Fibroblast of skin of back (primary cell): ENCODE measurements around the gene TPRG1. TPM values are rescaled to one million over a fixed set of nuclear protein-coding genes. Genes with fewer than 3 reads are reported as not detected.
A peak's percentile ranks its signal among the peaks of the same experiment; 100 is the strongest.

Experiments
- DNase-seq: peaks from one replicate; pipeline ENCODE4 v3.0.0-alpha.2; 2013
- polyA plus RNA-seq, 2 experiments: library from polyadenylated mRNA; unstranded; fragments of 120-200 nt; gene quantifications; one replicate each; pipeline ENCODE4 v1.2.1, GENCODE V29; 2013; ENCODE audit not compliant: insufficient read length in 2 of 2

Gene TPRG1, protein sequence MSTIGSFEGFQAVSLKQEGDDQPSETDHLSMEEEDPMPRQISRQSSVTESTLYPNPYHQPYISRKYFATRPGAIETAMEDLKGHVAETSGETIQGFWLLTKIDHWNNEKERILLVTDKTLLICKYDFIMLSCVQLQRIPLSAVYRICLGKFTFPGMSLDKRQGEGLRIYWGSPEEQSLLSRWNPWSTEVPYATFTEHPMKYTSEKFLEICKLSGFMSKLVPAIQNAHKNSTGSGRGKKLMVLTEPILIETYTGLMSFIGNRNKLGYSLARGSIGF
- polyA plus RNA-seq (2013, experiment 1 of 2; ENCODE audit: insufficient read length), result 0.44 TPM
- polyA plus RNA-seq (2013, experiment 2 of 2; ENCODE audit: insufficient read length), result 0.79 TPM

DNA sequence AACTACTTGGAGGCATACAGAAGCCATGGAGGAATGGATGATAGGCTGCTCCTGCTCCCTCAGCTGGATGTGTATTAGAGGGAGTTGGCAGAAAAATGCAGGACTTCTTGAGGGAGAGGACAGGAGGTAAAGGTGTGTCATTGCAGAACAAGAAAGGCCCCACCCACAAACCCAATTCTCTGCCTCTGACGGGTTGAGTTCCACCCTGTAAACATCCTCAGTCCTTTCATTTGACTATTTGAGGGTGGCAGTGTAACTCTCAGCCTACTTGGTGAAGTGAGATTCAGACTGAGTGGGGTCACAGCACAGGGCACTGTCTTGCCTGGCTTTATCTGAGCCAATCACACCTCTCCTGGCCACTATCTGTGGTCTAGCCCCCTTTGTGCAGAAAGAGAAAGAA lies at the start of gene TPRG1:
TPRG1 (plus strand) TSS at position 265 of the 400 bp plus-strand sequence. CDS start 35,414 bp downstream, outside the sequence.
- DNase-seq, result no peak

DNA sequence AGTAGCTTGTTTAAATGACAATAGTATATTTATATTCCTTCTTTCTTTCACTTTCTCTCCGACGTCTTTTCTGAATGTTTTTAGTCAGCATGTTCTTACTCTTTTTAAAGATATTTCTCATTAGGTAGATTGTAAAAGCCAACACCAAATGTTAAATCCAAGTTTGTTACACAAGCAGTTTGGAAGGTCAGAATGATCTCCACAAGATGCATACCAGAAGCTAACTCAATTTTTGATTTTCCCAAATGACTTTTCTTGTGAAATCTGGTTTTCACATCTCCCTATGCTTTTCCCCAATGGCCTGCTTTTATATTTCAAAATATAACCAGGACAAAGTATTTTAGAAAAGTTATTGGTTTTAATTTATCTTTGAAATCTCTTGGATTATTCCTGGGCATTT lies 49.7 kb upstream of the TPRG1 start:
- no peak for DNase-seq

DNA sequence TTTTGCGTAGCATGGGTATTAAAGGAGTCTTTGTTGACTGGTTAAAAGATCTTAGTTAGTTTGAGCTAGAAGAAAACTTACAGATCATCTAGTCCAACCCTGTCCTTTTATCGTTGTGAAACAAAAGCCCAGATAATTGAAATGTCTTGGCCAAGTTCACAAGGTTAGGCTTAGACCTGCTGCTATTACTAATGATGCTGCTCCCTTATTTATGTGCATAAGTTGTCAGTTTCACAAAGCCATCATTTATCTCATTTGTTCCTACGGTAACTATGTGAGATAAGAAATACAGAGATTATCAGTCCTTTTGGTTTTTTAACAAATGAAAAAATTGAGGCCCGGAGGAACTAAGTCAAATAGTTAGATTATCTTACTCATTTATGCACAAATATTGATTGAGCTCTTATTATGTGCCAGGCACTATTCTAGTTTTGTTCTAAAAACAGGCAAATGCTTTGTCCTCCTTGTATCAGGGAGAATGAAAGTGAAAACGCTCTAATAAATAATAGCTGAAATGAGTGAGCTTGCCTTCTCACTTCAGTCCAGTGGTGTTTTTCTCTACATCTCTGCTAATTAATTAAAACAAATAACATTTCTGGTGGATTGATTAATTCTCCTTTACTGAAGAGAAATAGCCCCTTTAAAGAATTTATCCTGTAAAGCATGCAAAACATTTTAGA lies 49.1 kb upstream of the TPRG1 start:
- DNase-seq, result no peak

DNA sequence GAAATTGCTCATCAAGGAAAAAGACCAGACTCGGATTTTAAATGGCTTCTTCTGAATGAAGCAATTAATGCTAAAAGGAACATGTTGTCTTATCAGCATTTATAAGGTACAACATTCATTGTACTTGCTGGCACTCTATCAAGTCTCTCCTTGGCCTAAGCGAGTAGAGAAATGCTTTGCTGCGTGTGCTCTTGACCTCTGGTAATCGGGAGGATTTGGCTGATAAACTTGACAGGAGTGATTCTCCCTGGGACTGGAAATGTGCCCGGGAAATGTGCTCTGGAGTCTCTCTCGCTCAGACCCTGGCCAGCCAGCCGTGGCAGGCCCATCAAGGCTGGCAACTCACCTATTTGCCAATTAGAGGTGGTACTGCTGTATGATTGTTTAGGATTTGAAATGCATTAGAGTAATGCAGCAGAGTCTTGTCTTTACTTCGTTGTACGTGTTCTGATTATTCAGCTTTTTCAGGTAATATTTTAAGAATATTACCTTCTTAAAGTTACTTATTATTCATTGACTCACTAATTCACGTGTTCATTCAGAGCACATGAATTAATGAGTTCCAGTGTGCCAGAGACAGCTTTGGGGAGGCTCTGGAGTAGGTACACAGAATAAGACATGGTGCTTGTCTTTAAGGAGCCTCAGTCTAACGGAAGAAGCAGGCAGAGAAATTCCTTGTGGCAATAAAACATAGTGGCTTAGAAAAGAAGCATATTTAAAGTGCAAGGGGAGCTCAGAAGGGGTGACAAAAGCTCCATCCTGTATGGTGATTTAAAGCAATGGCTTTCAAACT lies 48.0 kb upstream of the TPRG1 start:
- DNase-seq, result no peak

DNA sequence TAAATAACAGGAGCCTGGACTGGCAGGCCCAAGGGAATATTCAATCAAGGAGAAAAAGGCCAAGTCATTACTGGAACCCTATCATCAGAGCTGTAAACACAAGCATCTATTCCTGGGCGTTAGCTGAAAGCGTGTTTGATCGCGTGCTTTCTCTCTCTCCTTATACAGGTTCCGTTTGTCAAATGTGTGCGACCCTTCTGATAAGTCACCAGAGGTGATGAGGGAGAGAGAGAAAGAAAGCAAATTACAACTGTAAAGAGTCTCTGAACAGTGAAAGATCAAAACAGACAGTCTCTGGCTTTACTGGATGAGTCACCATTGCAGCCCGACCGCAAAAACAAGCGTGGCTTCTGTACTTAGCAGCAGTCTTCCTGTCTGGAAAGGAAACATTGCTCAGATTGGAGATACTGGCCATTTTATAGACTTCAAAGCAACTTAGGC lies 39.5 kb upstream of the TPRG1 start:
- peak; percentile 85 for DNase-seq

DNA sequence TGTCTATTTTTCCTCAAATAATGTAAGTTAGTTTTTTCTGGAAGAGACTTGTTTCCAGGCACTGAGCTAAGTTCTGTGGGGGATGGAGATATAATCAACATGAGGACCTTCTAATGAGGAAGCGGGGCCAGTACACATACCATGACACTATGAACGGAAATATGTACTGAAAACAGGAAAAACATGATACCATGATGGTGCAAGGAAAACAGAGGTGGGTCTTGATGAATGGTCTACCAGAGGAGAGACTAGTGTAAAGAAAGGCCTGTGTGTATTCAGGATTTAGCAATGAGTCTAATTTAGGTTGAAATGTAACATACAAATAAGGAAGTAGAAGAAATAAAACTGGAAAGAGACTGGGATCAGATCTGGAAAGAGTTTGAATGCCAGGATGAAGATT lies 38.9 kb upstream of the TPRG1 start:
- DNase-seq, result no peak

DNA sequence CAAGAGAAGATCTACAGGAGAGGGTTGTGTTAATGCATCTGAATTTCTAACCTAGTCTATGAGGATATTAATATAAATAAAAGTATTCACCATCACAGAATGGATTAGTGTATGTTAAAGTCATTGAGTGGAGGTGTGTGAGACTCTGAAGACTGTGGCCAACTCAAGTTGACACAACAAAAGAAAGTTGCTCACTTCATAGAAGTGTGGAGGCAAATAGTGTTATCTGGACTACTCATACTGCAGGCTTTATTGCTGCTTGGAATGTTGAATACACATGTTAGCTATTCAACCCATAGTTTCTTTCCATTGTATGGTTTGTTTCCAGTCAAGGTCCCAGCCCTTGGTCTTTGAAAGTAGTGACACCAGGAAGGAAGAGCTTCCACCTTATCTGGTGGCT lies 38.0 kb upstream of the TPRG1 start:
- DNase-seq, result no peak

DNA sequence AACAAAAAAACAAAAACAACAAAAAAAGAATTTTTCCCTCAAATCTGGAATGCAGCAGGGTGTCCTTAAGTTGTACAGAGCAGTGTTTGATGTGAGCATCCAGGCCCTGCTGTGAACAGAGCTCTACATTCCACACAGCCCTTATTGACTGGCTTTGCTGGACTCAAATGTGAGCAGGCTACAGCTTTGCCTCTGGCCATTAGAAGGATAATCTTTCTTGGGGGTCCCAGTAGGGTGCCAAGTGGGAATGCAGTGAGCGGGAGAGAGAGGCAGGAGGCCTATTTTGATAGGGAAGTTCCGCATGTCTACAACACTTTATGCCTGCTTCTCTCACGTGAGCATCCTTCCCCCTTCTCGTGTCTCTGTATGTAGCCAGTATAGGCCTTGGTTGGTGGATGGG lies 34.4 kb upstream of the TPRG1 start:
- DNase-seq, result no peak

DNA sequence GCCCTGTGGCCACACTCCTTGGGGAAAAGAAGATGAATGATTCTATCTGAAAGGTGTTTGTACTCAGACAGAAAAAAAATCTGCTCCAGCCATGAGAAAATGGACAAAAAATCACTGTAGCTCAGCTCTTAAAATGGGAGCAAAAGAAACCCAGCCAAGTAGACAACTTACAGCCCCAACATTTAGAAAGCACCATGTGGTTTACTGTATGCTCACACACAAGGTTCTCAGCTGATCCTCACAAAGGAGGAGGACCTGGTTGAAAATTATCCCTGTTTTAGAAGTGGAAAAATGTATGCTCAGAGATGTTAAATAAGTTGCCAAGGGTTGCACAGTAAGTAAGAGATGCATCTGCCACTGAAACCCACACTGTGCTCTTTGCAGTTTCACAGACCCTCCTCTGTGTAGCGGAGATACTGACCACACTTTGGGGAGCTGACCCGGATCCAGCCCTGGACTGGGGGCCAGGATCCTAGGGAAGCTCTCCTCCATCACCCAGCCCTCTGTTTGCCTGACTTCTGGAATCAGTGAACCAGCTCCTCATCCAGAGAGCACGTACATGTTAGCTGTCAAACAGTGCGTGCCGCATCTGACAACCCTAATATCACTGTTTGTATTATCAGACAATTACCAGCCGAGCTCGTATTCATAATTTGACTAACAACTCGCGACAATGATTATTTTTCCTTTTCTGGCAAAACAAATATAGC lies 32.7 kb upstream of the TPRG1 start:
- DNase-seq, result no peak

DNA sequence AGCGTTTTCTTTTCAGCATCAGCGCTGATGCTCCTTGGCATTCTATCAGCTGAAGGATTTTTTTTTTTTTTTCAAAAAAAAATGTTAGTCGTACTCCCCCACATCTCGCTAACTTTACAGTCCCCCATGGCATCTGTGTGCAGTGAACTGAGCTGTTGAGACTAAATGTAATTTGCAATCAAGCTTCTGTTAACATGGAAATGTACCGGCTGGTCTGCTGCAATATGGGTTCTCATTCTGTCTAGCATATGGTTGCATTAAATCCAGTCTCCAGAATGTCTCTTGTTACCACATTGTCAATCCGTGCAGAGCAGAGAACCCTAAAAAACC lies 32.2 kb upstream of the TPRG1 start:
- no peak for DNase-seq

DNA sequence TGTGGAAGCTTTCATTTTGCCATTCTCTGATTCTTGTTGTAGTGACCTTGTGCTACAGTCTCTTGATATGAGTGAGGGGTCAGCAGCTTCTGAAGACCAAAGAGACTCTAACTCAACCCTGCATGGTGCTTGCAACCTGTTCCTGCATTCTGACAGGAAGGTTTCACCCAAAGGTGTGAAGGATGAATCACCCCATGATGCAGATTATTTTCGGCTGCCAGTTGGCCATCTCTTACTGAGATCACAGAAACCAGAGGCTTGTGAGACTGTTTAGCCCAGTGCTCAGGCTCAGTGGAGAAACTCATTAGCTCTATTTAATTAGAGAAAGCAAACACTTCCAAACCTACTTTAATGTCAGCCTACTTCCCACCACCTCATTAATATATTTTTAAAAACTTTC lies 29.2 kb upstream of the TPRG1 start:
- no peak for DNase-seq

DNA sequence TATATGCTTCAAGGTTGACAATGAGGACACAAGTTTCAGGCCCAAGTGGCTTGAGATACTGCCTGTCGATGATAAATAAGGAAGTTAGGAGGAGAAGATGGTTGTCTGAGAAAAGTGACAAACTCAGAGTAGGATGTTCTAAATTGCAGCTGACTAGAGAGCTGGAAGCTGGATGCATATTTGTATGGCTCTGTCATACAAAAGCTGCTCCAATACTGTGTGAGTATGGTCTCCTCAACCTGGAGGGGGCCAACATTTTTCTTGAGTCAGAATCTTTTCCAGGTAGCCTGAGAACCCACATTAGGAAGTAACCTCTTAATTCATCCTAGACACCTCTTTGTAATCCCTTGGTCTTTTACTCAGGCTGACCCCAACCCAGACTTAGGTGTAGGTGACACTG lies 28.4 kb upstream of the TPRG1 start:
- DNase-seq, result peak; percentile 35

DNA sequence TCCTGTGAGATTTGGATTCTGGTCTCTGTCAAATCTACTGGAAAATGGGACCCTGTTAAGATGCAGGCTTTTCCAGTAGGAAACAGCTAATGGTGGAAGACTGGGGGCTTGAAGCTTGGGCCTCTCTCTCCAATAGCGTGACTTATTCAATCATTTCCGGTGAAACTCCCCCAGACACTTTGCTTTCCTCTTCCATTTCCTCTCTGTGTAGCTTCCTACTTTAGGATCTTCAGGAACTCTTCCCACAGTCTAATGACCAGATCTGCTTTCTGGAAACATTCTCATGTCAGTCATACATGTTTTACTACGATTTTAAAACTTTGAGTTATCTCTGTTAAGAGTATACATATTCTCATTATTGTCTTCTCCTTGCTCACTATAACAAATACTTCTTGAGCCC lies 28.0 kb upstream of the TPRG1 start:
- no peak for DNase-seq

DNA sequence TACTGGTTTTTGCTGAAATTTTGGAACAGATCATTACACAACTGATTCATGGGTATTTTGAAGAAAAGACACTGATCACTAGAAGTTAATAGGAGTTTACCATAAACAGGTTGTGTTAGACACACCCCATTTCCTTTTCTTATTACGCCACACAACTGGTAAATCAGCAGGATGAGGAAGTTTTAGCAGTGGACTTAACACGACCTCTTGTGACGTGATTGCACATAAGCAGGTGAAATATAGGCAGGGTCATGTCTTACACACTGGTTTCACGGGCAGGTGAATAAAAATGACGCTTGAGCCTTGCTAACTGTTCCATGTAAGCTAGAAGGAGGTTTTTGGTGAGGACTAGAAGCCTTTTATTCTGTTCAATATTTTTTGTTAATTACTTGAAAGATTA lies 27.1 kb upstream of the TPRG1 start:
- DNase-seq, result no peak

DNA sequence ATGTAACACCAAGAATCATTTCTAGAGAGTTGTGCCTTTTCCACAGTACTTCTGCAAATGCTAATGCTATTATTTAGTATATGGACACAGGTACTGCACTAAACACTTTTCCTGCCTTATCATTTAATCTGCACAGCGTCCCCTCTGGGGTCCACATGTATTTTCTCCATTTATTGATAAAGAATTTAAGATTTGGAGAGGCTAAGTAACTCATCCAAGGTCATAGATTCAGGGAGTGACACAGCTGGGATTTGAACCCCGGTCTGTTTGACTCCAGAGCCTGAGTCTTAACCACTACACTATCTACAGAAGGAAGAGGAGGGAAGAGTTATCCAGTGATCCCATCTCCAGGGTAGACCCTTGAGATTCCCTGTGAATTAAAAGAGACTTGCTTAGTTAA lies 24.9 kb upstream of the TPRG1 start:
- no peak for DNase-seq

DNA sequence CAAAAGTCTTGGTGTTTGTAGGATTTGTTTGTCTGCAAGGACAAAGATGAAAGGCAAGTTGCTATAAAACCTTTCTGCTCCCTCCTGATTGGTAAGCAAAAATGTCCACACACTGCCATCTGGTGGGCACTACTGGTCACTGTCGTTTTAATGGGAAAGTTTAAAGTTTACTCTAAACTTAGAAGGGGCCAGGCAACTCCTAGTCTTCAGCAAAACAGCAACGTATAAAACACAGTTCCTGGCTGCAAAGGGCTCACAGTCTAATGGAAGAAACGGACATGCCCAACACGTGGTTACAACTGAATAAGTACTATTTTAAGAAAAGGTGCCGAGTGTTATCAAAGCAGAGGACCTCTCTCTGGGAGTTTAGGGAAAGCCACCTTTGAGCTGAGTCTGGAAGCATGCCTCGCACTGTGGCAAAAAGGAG lies 23.7 kb upstream of the TPRG1 start:
- DNase-seq, result peak; percentile 54

DNA sequence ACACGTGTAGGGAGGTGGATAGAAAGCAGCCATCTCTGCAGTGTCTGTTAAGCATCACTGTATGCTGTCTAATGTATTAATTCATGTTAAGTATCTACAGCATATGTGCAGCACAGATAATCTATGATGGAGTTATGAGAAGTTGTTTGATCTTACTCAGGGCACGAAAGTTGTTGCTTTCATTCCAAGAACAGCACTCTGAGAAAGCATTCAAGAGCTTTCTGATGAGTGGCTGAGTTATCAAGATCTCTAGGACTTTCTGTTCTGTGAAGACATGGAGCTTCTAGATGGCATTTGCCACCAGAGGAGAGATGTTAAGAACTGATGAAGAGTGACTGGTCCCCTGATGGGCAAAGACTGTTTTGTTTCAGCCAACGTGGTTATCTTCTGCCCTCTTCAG lies 22.6 kb upstream of the TPRG1 start:
- DNase-seq, result no peak

DNA sequence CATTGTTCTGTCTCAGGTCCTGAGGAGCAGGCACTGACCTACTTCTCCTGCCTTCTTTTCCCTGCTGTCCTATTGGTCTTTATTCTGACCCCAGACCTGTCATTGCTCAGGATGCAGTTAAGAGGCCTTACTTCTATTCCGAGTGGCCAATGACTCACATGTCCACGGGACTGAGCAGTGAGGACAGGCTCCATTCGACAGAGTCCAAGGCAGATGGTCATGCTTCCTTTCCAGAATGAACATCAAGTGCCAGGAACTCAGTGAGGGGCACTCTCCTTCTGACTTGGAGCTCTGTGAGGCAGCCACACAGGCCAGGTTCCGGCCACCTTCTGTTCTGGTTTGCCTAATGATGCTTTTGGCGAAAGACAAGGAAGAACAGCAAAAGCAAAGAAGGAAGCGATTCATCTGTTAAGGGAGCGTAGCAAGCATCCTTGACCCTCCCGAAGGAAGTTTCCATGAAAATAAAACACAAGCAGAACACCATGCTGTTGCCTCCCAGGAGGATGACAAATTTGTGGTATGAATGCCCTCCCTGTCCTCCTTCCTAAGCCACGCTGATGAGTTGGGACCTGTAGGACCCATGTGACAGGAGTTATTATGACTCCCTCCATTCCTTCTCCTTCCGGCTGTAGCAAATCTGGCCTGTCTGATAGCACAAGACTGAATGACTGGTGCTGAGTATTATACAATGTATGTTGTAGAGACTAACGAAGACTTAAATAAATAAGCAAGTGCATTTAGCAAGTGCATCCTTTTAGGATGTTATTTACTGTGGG lies 14.4 kb upstream of the TPRG1 start:
- DNase-seq, result no peak

DNA sequence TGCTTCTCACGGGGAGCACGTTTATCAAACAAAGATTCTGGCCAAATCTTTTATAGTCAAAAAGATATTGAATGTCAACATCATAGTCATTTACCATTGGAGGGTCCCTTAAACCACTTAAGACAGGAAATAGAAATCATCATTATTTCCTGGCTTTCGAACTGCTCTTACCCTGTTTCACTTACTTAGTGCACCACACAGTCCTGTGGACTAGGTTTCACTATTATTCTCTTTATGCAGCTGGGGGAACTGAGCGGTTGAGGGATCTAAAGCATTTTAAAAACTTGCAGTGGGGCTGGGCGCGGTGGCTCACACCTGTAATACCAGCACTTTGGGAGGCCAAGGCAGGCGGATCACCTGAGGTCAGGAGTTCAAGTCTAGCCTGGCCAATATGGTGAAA lies 13.7 kb upstream of the TPRG1 start:
- DNase-seq, result no peak

DNA sequence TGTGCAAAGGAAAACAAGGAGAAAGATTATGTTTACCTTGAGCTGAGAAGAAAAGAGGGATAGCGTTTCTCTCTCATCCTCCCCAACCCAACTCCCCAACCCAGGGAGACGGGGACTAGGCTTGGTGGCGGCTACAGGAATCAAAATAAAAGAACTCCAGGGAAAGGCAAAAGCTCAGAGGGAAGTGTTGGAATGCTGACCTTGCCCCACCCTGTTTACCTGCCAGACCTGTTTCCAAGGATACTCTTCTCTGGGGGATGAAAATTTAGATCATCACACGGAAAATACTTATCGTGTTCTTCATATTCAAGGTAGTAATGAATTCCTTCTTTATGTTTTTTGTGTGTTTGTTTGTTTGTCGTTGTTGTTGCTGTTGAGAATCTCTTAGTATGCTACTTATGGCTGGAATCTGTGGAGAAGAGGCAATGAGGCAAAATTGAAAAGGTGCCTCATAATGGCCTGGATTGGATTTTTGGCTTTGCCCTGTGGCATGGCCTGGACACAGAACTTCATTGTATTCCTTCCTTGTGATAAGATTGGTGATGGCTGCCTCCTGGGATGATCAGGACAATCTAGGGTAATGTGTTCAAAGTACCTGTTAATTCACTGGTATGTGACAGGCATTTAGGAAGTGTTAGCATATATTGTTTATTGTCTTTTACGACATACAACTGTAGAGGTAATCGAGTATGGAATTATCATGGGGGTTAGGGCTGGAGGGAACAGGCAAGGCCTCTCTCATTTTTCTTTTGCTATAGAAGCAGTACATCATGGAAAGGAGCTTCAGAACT lies 11.1 kb upstream of the TPRG1 start:
- DNase-seq, result no peak

DNA sequence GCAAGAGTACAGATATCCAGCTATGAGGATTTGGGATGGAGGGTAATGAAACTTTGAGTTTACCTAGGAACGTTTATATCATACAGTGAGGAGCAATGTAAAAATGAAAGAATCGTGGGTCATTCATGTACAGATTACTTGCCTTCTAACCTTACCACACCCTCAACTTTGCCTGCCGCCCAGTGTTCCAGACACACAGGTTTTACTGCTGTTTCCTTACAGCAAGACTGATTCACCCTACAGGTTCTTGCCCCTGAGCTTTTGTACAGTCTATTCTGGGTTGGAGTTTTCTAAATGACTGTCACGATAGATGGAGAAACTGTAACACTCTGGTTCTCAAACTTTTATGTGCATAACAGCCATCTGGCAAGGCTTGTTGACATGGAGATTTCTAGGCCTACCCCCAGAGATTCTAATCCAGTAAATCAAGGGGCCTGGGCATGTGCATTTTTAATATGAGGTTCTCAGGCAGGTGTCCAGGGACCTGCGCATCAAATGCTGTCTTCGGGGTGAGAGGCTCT lies 6.6 kb upstream of the TPRG1 start:
- DNase-seq, result no peak
